MM.1S (cell line): ENCODE data around the gene IDH3A.

Experiments used
- CTCF ChIP-seq: fragments of 300-600 bp; sonication (generic); IDR thresholded peaks from 2 replicates; pipeline ENCODE4 v1.5.1; 2016; ENCODE audit warnings: antibody characterized with exemption, low read length, mixed read lengths
- EZH2 ChIP-seq: fragments of 300-600 bp; sonication (generic); optimal IDR thresholded peaks from 2 replicates; pipeline ENCODE3; 2017; ENCODE audit warnings: low read depth, mild to moderate bottlenecking, antibody characterized with exemption, low read length, mixed read lengths
- EZH2phosphoT487 ChIP-seq: fragments of 300-600 bp; sonication (generic); IDR thresholded peaks from 2 replicates; pipeline ENCODE4 v1.6.1; 2018; ENCODE audit warnings: antibody characterized with exemption, low read length

DNA sequence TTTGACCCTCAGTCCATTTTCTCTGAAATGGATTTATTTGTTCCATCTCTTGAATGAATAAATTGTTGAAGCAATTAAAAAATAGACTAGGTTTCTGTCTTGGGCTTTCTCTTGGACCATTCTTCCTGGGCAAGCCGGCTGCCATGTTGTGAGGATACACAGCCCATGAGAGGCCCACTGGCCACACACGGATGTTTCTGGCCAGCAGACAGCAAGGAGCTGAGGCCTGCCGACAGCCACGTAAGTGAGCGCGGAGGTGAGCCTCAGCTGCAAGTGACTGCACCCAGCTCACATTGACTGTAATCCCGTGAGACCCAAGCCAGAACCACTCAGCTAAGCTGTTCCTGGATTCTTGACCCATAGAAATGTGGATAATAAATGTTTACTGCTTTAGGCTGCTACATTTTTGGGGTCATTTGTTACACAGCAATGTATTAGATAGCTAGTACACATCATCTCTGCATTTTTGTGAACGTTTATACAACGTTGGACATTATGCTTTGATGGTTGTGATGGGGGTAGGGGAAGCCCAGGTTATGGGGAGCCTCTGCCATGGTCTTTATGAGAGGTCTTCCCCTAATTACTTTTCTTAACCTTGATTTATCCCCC lies 22.8 kb downstream of the IDH3A start:
- no peak for TF ChIP-seq CTCF
- no peak for TF ChIP-seq EZH2
- TF ChIP-seq EZH2phosphoT487 = no peak
